Measurements from ENCODE around the gene SEBOX. TPM values are rescaled to one million over a fixed set of nuclear protein-coding genes. Genes with fewer than 3 reads are reported as not detected.

Gene SEBOX
- total and polyA plus RNA-seq, 2 of the 8 experiments (the other 6 are each of a cell fraction or from before 2014, with no cell fraction given), result not detected

GRCh38 chr17:28397275-28397674, 32.3 kb upstream of the SEBOX start:
- H2AFZ ChIP-seq (ENCODE audit: low read length), result no peak overlapping the region
- H2BK120ac ChIP-seq (replicated peaks; ENCODE audit: low read depth, low read length), result no peak overlapping the region
- POLR2A ChIA-PET (ENCODE audit: partially characterized antibody), result interaction anchor here (3.3 to 12.8 kb wide), 2 partner anchors 9 to 11 kb away, joined by 12 to 135 read pairs; partner anchors contain the start of gene SLC46A1
- H2AK5ac ChIP-seq (ENCODE audit: low read depth, low read length), result no peak overlapping the region
- DNase-seq (ENCODE audit: low read depth in 1 of 2, low spot score in 2 of 2), result no peak
- no peak overlapping the region for H3K23ac ChIP-seq (ENCODE audit: insufficient read length)
- TF ChIP-seq NRF1 (IDR thresholded peaks at IDR 0.05; ENCODE audit: low read depth, low read length) (no peak), KDM1A (IDR thresholded peaks at IDR 0.05; ENCODE audit: borderline replicate concordance, low read length) (0 out of 2 replicates have a peak, but pooled peaks have one; percentile 26)
- no peak overlapping the region for H3K27ac ChIP-seq (ENCODE audit: low read depth, low read length)
- H2BK15ac ChIP-seq (ENCODE audit: low read length), result no peak overlapping the region
- no peaks in the 10 kb centered on the region for H3K36me3 ChIP-seq (ENCODE audit: control insufficient read depth in 2 of 4, insufficient read depth in 4 of 4, low read length in 3 of 4)
- no peaks in the 10 kb centered on the region for H3K9me3 ChIP-seq (ENCODE audit: insufficient read depth in 2 of 2, low read depth in 1 of 2, low read length in 1 of 2)
- H3K79me1 ChIP-seq (ENCODE audit: low read depth, low read length), result no peaks in the 10 kb centered on the region; the same call in 1 of the 2 replicates
- no peaks in the 10 kb centered on the region for H3K23me2 ChIP-seq (ENCODE audit: low read depth, low read length)
- H3K4me1 ChIP-seq (replicated peaks in 1 of 4; ENCODE audit: control insufficient read depth in 3 of 4, insufficient read depth in 4 of 4, low read length in 3 of 4), result peaks cover 3 to 10% (median 6%) of the 10 kb centered on the region in 4 experiments
- H2BK5ac ChIP-seq (ENCODE audit: low read depth, low read length), result no peak overlapping the region
- no peak overlapping the region for H3K14ac ChIP-seq (ENCODE audit: insufficient read length)
- no peak overlapping the region for H4K91ac ChIP-seq (replicated peaks; ENCODE audit: insufficient read length, low read length)
- no peak overlapping the region for H4K5ac ChIP-seq (ENCODE audit: insufficient read length, low read depth, low read length)
- 93% methylated on average over 3 of the region's 3 CpGs; no CpG with 5 or more reads in 1 of the 2 experiments for WGBS, 2 experiments (ENCODE audit: extremely low coverage in 1 of 2, insufficient coverage in 1 of 2, insufficient read length in 1 of 2, insufficient replicate concordance in 2 of 2, low coverage in 1 of 2, low lambda C conversion rate in 2 of 2, missing lambda C conversion rate in 1 of 2)
- no peak overlapping the region for H2BK12ac ChIP-seq (ENCODE audit: low read depth, low read length)
- FAIRE-seq, result no peak
- no peaks in the 10 kb centered on the region for H4K20me1 ChIP-seq (replicated peaks in 1 of 2; ENCODE audit: control insufficient read depth in 1 of 2, insufficient read depth in 2 of 2, low read length in 2 of 2)
- H2BK20ac ChIP-seq (ENCODE audit: low read length), result no peak overlapping the region
- no peak overlapping the region for H3K18ac ChIP-seq (ENCODE audit: extremely low read depth, low read length)
- no peak overlapping the region for H3K9ac ChIP-seq (replicated peaks in 1 of 4; ENCODE audit: extremely low read depth in 1 of 4, low read depth in 3 of 4, low read length in 3 of 4)
- no peak overlapping the region; the same call in 1 of the 2 replicates for H4K8ac ChIP-seq (ENCODE audit: extremely low read depth, insufficient read depth, low read length)
- no peak overlapping the region for H3K4me3 ChIP-seq (ENCODE audit: extremely low read depth in 1 of 4, insufficient read depth in 2 of 4, low read depth in 3 of 4, low read length in 4 of 4)
- H3K4ac ChIP-seq (replicated peaks; ENCODE audit: insufficient read length, low read depth, low read length), result no peak overlapping the region
- no peak overlapping the region for H3K4me2 ChIP-seq (ENCODE audit: insufficient read depth in 1 of 2, low read depth in 2 of 2, low read length in 2 of 2)
- H3K79me2 ChIP-seq (ENCODE audit: control insufficient read depth in 1 of 2, insufficient read depth in 2 of 2, low read length in 2 of 2), result no peaks in the 10 kb centered on the region
- H3K27me3 ChIP-seq (replicated peaks in 1 of 4; ENCODE audit: control insufficient read depth in 3 of 4, extremely low read depth in 1 of 4, insufficient read depth in 3 of 4, low read length in 3 of 4), result peaks cover 0 to 9% (median 3%) of the 10 kb centered on the region in 4 experiments; a peak in 2 of 7 replicates
- no peak overlapping the region for H3K56ac ChIP-seq (replicated peaks; ENCODE audit: insufficient read length, low read depth, low read length)
- CTCF ChIA-PET (ENCODE audit: partially characterized antibody), result interaction anchor here (0.9 to 2.8 kb wide), 3 partner anchors 8 to 152 kb away, joined by 3 to 11 read pairs (median 3); partner anchors contain the start of gene SLC46A1
